Measurements from ENCODE around the gene IFRD2. TPM values are rescaled to one million over a fixed set of nuclear protein-coding genes. Genes with fewer than 3 reads are reported as not detected.

Gene IFRD2
- total and polyA plus RNA-seq, 2 donors (not counting 1 experiment from before 2014, with no cell fraction given), result 28.1 to 51.0 TPM

- TF ChIP-seq, protein P1, sequence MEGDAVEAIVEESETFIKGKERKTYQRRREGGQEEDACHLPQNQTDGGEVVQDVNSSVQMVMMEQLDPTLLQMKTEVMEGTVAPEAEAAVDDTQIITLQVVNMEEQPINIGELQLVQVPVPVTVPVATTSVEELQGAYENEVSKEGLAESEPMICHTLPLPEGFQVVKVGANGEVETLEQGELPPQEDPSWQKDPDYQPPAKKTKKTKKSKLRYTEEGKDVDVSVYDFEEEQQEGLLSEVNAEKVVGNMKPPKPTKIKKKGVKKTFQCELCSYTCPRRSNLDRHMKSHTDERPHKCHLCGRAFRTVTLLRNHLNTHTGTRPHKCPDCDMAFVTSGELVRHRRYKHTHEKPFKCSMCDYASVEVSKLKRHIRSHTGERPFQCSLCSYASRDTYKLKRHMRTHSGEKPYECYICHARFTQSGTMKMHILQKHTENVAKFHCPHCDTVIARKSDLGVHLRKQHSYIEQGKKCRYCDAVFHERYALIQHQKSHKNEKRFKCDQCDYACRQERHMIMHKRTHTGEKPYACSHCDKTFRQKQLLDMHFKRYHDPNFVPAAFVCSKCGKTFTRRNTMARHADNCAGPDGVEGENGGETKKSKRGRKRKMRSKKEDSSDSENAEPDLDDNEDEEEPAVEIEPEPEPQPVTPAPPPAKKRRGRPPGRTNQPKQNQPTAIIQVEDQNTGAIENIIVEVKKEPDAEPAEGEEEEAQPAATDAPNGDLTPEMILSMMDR (conservative IDR thresholded peaks at IDR 0.05 in 1 of 2, IDR thresholded peaks at IDR 0.05 in 1 of 2; ENCODE audit: low read depth in 1 of 2, low read length in 2 of 2), result no peak
- no peak for TF ChIP-seq EZH2 (IDR thresholded peaks at IDR 0.05; ENCODE audit: low read length, missing control alignments)
- H3K9ac ChIP-seq (ENCODE audit: insufficient read depth, low read length), result peak overlapping the region; percentile 9
- H3K4me1 ChIP-seq (ENCODE audit: control insufficient read depth, extremely low read depth, insufficient read depth, low read length), result peaks cover 50% of the 10 kb centered on the region
Observed at GRCh38 chr3:50243543-50243895, 48.7 kb downstream of the IFRD2 start.

GRCh38 chr3:50242851-50243542 lies 49.2 kb downstream of the IFRD2 start:
- peaks cover 14% of the 10 kb centered on the region for H3K36me3 ChIP-seq (ENCODE audit: control insufficient read depth, insufficient read depth, low read length)
- peak overlapping the region in 1 of 4 experiments; percentile 7 for H3K4me3 ChIP-seq (replicated peaks in 1 of 4; ENCODE audit: control extremely low read depth in 1 of 4, insufficient read depth in 1 of 4, low read depth in 3 of 4, low read length in 4 of 4)
- DNase-seq (ENCODE audit: low read depth in 2 of 2), result peak in 1 of 2 donors; percentile 76
- H3K79me2 ChIP-seq (ENCODE audit: control insufficient read depth, insufficient read depth, low read length), result peaks cover 95% of the 10 kb centered on the region
- H2AFZ ChIP-seq (ENCODE audit: low read length), result no peak overlapping the region
- TF ChIP-seq, protein P1 (conservative IDR thresholded peaks at IDR 0.05 in 1 of 2, IDR thresholded peaks at IDR 0.05 in 1 of 2; ENCODE audit: low read depth in 1 of 2, low read length in 2 of 2), result no peak
- no peak for TF ChIP-seq EZH2 (IDR thresholded peaks at IDR 0.05; ENCODE audit: low read length, missing control alignments)
- no peaks in the 10 kb centered on the region for H3K27me3 ChIP-seq (ENCODE audit: control insufficient read depth, insufficient read depth, low read length)
- H4K20me1 ChIP-seq (ENCODE audit: control insufficient read depth, extremely low read depth, insufficient read depth, low read length), result no peaks in the 10 kb centered on the region
- H3K9me3 ChIP-seq (ENCODE audit: control insufficient read depth, insufficient read depth, low read depth, low read length), result no peaks in the 10 kb centered on the region
- H3K4me2 ChIP-seq (ENCODE audit: extremely low read depth, insufficient read depth, low read length), result no peak overlapping the region
- peak overlapping the region; percentile 52 for H3K27ac ChIP-seq (ENCODE audit: insufficient read depth, low read length)
- H3K4me1 ChIP-seq (ENCODE audit: control insufficient read depth, extremely low read depth, insufficient read depth, low read length), result peaks cover 51% of the 10 kb centered on the region
- H3K9ac ChIP-seq (ENCODE audit: insufficient read depth, low read length), result peak overlapping the region; percentile 9

More at GRCh38 chr3:50243543-50243895, 48.7 kb downstream of the IFRD2 start:
- no peak overlapping the region for H3K4me2 ChIP-seq (ENCODE audit: extremely low read depth, insufficient read depth, low read length)
- DNase-seq (ENCODE audit: low read depth in 2 of 2), result no peak
- H3K36me3 ChIP-seq (ENCODE audit: control insufficient read depth, insufficient read depth, low read length), result peaks cover 11% of the 10 kb centered on the region
- peak overlapping the region in 1 of 4 experiments; percentile 7 for H3K4me3 ChIP-seq (replicated peaks in 1 of 4; ENCODE audit: control extremely low read depth in 1 of 4, insufficient read depth in 1 of 4, low read depth in 3 of 4, low read length in 4 of 4)
- H3K79me2 ChIP-seq (ENCODE audit: control insufficient read depth, insufficient read depth, low read length), result peaks cover 95% of the 10 kb centered on the region
- H3K27me3 ChIP-seq (ENCODE audit: control insufficient read depth, insufficient read depth, low read length), result no peaks in the 10 kb centered on the region
- no peaks in the 10 kb centered on the region for H4K20me1 ChIP-seq (ENCODE audit: control insufficient read depth, extremely low read depth, insufficient read depth, low read length)
- no peak overlapping the region for H2AFZ ChIP-seq (ENCODE audit: low read length)
- peak overlapping the region; percentile 52 for H3K27ac ChIP-seq (ENCODE audit: insufficient read depth, low read length)
- no peaks in the 10 kb centered on the region for H3K9me3 ChIP-seq (ENCODE audit: control insufficient read depth, insufficient read depth, low read depth, low read length)

DNA sequence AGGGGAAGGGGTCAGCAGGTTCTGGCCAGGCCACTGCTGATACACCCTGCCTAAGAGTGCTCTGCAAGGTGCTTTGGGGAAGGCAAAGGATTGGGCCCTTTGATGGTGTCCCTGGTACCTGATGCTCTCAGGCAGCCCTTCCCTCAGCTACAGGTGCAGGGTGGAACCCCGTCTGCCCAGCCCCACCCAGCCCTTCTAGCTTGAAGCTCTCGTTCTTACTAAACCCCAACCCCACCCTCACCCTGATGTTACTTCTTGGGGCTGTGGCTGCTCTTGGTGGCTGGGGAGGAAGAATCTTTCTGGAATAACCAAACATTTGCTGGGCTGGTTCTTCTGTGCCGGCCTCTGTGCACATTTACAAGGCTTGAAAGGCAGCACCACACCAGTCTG lies 49.9 kb downstream of the IFRD2 start:
- H2AFZ ChIP-seq (ENCODE audit: low read length), result no peak overlapping the region
- H3K27ac ChIP-seq (ENCODE audit: insufficient read depth, low read length), result no peak overlapping the region
- no peak overlapping the region for H3K4me2 ChIP-seq (ENCODE audit: extremely low read depth, insufficient read depth, low read length)
- H3K4me3 ChIP-seq (replicated peaks in 1 of 4; ENCODE audit: control extremely low read depth in 1 of 4, insufficient read depth in 1 of 4, low read depth in 3 of 4, low read length in 4 of 4), result no peak overlapping the region
- H3K36me3 ChIP-seq (ENCODE audit: control insufficient read depth, insufficient read depth, low read length), result peaks cover 13% of the 10 kb centered on the region
- peaks cover 96% of the 10 kb centered on the region for H3K79me2 ChIP-seq (ENCODE audit: control insufficient read depth, insufficient read depth, low read length)
- no peaks in the 10 kb centered on the region for H3K27me3 ChIP-seq (ENCODE audit: control insufficient read depth, insufficient read depth, low read length)
- no peak overlapping the region for H3K9ac ChIP-seq (ENCODE audit: insufficient read depth, low read length)
- TF ChIP-seq, protein P1 (conservative IDR thresholded peaks at IDR 0.05 in 1 of 2, IDR thresholded peaks at IDR 0.05 in 1 of 2; ENCODE audit: low read depth in 1 of 2, low read length in 2 of 2), result no peak
- TF ChIP-seq EZH2 (IDR thresholded peaks at IDR 0.05; ENCODE audit: low read length, missing control alignments), result no peak
- peaks cover 45% of the 10 kb centered on the region for H3K4me1 ChIP-seq (ENCODE audit: control insufficient read depth, extremely low read depth, insufficient read depth, low read length)
- no peak for DNase-seq (ENCODE audit: low read depth in 2 of 2)
- no peaks in the 10 kb centered on the region for H4K20me1 ChIP-seq (ENCODE audit: control insufficient read depth, extremely low read depth, insufficient read depth, low read length)
- no peaks in the 10 kb centered on the region for H3K9me3 ChIP-seq (ENCODE audit: control insufficient read depth, insufficient read depth, low read depth, low read length)
